HepG2 (cell line): Measurements from ENCODE around the gene DCLRE1B. TPM values are rescaled to one million over a fixed set of nuclear protein-coding genes. Genes with fewer than 3 reads are reported as not detected.

ENCODE experiments used
- FOXP4 ChIP-seq: sonication (generic); formaldehyde crosslinking; IDR thresholded peaks from 2 replicates; pipeline ENCODE4 v1.4.0; 2020; ENCODE audit warnings: missing genetic modification reagents
- GPBP1L1 ChIP-seq: sonication (generic); formaldehyde crosslinking; IDR thresholded peaks from 2 replicates; pipeline ENCODE4 v1.5.0; 2020; ENCODE audit warnings: mild to moderate bottlenecking, missing genetic modification reagents
- HMGXB4 ChIP-seq, 2 experiments: sonication (generic) in 1 of 2; formaldehyde crosslinking in 1 of 2; IDR thresholded peaks; 2 replicates each; pipeline versions ENCODE4 v1.4.0 to v1.6.1; 2018 to 2020; ENCODE audit warnings: missing genetic modification reagents in 2 of 2, borderline replicate concordance in 1 of 2, low read depth in 1 of 2, mild to moderate bottlenecking in 1 of 2, missing biosample characterization in 1 of 2
- NCOA2 ChIP-seq: sonication (generic); formaldehyde crosslinking; IDR thresholded peaks from 2 replicates; pipeline ENCODE4 v1.8.0; 2022; ENCODE audit warnings: inconsistent platforms
- POLR2G ChIP-seq: fragments of 200-400 bp; formaldehyde crosslinking; IDR thresholded peaks from 2 replicates; pipeline ENCODE4 v1.6.1; 2018; ENCODE audit warnings: mild to moderate bottlenecking, low read depth, low read length, moderate library complexity
- ZBTB4 ChIP-seq: sonication (generic); formaldehyde crosslinking; IDR thresholded peaks from 2 replicates; pipeline ENCODE4 v1.4.0; 2020; ENCODE audit warnings: missing genetic modification reagents, mild to moderate bottlenecking, borderline replicate concordance
- ZNF224 ChIP-seq: sonication (generic); formaldehyde crosslinking; IDR thresholded peaks from 2 replicates; pipeline ENCODE4 v1.5.0; 2020; ENCODE audit warnings: mild to moderate bottlenecking, missing genetic modification reagents
- ZNF318 ChIP-seq: sonication (generic); formaldehyde crosslinking; IDR thresholded peaks from 2 replicates; pipeline ENCODE4 v1.4.0; 2020; ENCODE audit warnings: mild to moderate bottlenecking, missing genetic modification reagents
- ZNF326 ChIP-seq: sonication (generic); formaldehyde crosslinking; IDR thresholded peaks from 2 replicates; pipeline ENCODE4 v1.4.0; 2020; ENCODE audit warnings: missing genetic modification reagents, borderline replicate concordance
- ZNF670 ChIP-seq: sonication (generic); formaldehyde crosslinking; IDR thresholded peaks from 2 replicates; pipeline ENCODE4 v1.8.0; 2022; ENCODE audit warnings: mild to moderate bottlenecking, missing genetic modification reagents, borderline replicate concordance
- ZSCAN22 ChIP-seq: sonication (generic); formaldehyde crosslinking; IDR thresholded peaks from 2 replicates; pipeline ENCODE4 v1.4.0; 2020; ENCODE audit warnings: mild to moderate bottlenecking, missing genetic modification reagents
- ZZZ3 ChIP-seq: sonication (generic); formaldehyde crosslinking; IDR thresholded peaks from 2 replicates; pipeline ENCODE4 v1.4.0; 2020; ENCODE audit warnings: missing genetic modification reagents, mild to moderate bottlenecking, borderline replicate concordance
- polyA plus RNA-seq, 8 experiments: library from polyadenylated mRNA; depleted of rRNA in 3 of 8; stranded (reverse) in 7 of 8; unstranded in 1 of 8; fragments of >200 nt; fragmentation: Illumina TruSeq in 4 of 8; extraction: Trizol in 4 of 8; gene quantifications; 2 replicates each; pipeline versions ENCODE4 v1.2.1 to v1.2.3, GENCODE V29; 2011 to 2016; ENCODE audit warnings: low read depth in 4 of 8, missing spikeins in 1 of 8, mixed read lengths in 1 of 8; ENCODE audit not compliant: insufficient read depth in 1 of 8
- total RNA-seq, 5 experiments: library from RNA; depleted of rRNA; stranded (reverse); fragments of >200 nt; fragmentation: Illumina TruSeq; extraction: Trizol; gene quantifications; 2 replicates each; pipeline ENCODE4 v1.2.3, GENCODE V29; 2016; ENCODE audit warnings: low read depth in 1 of 5

DCLRE1B gene
- total and polyA plus RNA-seq, 2 of the 13 experiments (the other 11 are each of a cell fraction or from before 2014, with no cell fraction given): 2.7 to 8.0 TPM

- TF ChIP-seq ZNF318 (CRISPR knock-in tag) (no peak), ZNF224 (CRISPR knock-in tag) (no peak), NCOA2 (CRISPR knock-in tag) (no peak), ZNF326 (CRISPR knock-in tag) (no peak), ZNF670 (CRISPR knock-in tag) (no peak), HMGXB4 (CRISPR knock-in tag; IDR thresholded peaks at IDR 0.05; ENCODE audit: borderline replicate concordance in 1 of 2, low read depth in 1 of 2) (no peak), ZBTB4 (CRISPR knock-in tag) (peak; percentile 7; the same call in 1 of the 2 replicates), ZSCAN22 (CRISPR knock-in tag) (no peak), FOXP4 (no peak), GPBP1L1 (CRISPR knock-in tag) (no peak), POLR2G (no peak), ZZZ3 (CRISPR knock-in tag) (no peak)
These were observed 843 bp upstream of the DCLRE1B start (continued) for GRCh38 chr1:113904293-113904673.
